ENCODE results near the gene BEST4. TPM values are rescaled to one million over a fixed set of nuclear protein-coding genes. Genes with fewer than 3 reads are reported as not detected.
A peak's percentile ranks its signal among the peaks of the same experiment; 100 is the strongest.

The BEST4 gene
- total RNA-seq, 1 donor from 2014 or later: 0.25 TPM

DNA sequence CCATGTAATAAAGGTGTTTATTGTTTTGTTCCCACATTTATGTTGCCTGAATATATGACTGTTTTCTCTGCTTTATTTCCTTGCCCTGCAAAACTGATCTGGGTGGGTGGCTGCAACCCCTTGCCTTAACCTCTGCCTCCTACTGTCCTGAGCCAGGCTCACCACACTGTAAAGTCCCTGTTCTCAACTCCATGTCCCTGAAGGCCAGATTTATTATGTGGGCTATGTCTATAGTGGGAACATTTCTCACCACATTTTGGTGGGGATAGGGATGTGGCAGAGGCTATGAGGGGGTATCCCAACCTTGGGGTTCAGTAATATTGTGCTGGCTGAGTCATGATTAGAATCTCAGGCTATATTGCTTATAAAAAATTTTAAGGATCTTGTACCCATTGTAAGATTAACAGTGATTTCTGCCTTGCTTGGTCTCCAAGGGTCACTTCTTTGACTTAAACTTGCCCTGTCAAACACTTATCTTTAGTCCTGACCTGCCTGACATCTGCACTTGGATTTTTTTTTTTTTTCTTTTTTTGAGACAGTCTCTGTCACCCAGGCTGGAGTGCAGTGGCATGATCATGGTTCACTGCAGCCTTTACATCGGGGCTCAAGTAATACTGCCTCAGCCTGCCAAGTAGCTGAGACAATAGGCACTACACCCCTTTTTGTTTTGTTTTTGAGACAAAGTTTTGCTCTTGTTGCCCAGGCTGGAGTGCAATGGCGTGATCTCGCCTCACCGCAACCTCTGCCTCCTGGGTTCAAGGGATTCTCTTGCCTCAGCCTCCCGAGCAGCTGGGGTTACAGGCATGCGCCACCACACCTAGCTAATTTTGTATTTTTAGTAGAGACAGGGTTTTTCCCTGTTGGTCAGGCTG lies 9.0 kb downstream of the BEST4 start:
- peaks cover 1% of the 10 kb centered on the region for H3K36me3 ChIP-seq (ENCODE audit: control insufficient read depth, insufficient read depth, low read length)
- TF ChIP-seq, protein P1, sequence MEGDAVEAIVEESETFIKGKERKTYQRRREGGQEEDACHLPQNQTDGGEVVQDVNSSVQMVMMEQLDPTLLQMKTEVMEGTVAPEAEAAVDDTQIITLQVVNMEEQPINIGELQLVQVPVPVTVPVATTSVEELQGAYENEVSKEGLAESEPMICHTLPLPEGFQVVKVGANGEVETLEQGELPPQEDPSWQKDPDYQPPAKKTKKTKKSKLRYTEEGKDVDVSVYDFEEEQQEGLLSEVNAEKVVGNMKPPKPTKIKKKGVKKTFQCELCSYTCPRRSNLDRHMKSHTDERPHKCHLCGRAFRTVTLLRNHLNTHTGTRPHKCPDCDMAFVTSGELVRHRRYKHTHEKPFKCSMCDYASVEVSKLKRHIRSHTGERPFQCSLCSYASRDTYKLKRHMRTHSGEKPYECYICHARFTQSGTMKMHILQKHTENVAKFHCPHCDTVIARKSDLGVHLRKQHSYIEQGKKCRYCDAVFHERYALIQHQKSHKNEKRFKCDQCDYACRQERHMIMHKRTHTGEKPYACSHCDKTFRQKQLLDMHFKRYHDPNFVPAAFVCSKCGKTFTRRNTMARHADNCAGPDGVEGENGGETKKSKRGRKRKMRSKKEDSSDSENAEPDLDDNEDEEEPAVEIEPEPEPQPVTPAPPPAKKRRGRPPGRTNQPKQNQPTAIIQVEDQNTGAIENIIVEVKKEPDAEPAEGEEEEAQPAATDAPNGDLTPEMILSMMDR (IDR thresholded peaks at IDR 0.05; ENCODE audit: insufficient read depth, low read length, poor library complexity, severe bottlenecking): no peak
- DNase-seq (ENCODE audit: low read depth): no peak
- H3K27me3 ChIP-seq (ENCODE audit: control insufficient read depth, insufficient read depth, low read length): no peaks in the 10 kb centered on the region
- H3K4me3 ChIP-seq (ENCODE audit: low read depth, low read length): no peak overlapping the region

DNA sequence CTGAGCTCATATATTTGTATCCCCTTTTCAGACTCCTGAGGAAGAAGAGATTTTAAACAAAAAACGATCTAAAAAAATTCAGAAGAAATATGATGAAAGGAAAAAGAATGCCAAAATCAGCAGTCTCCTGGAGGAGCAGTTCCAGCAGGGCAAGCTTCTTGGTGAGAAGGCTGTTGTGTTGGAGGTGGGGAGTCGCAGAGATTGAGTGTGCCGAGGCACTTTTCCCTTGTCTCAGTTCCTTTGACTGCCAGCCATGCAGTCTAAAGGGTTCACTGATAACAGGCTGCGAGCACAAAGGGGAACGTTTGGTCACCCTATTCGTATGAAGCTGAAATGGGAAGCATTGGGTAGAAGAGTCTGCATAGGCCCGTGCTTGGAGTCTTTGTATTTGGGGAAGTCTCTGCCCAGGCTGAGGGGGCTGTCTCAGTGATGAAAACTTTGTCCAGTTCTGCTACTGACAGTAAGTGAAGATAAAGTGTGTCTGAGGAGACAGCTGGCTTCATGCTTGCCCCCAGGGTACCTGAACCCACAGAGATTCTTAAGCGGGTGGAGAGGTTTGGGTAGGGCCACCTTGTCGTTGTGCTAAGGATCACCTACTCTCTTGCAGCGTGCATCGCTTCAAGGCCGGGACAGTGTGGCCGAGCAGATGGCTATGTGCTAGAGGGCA lies 9.9 kb downstream of the BEST4 start:
- Histone ChIP-seq H3K4me3 (ENCODE audit: low read depth, low read length) (no peak overlapping the region), H3K36me3 (ENCODE audit: control insufficient read depth, insufficient read depth, low read length) (peaks cover 1% of the 10 kb centered on the region), H3K27me3 (ENCODE audit: control insufficient read depth, insufficient read depth, low read length) (no peaks in the 10 kb centered on the region)

DNA sequence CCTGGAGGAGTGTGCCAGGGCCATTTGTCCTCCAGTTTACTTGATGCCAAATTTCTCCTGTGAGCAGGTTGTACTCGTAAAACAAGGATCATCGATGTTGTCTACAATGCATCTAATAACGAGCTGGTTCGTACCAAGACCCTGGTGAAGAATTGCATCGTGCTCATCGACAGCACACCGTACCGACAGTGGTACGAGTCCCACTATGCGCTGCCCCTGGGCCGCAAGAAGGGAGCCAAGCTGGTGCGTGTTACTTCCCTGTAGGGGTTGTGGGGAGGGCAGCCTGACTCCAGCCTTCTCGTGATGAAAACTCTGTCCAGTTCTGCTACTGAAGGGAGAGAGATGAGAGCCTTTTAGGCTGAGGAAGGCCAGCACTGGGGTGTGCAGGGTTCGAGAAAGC lies 10.4 kb downstream of the BEST4 start:
- TF ChIP-seq, protein P1 (IDR thresholded peaks at IDR 0.05; ENCODE audit: insufficient read depth, low read length, poor library complexity, severe bottlenecking): no peak
- Histone ChIP-seq H3K36me3 (ENCODE audit: control insufficient read depth, insufficient read depth, low read length) (peaks cover 1% of the 10 kb centered on the region), H3K4me3 (ENCODE audit: low read depth, low read length) (no peak overlapping the region)

More for the DNA sequence above, 9.9 kb downstream of the BEST4 start:
- TF ChIP-seq, protein P1 (IDR thresholded peaks at IDR 0.05; ENCODE audit: insufficient read depth, low read length, poor library complexity, severe bottlenecking): no peak
- DNase-seq (ENCODE audit: low read depth): no peak

DNA sequence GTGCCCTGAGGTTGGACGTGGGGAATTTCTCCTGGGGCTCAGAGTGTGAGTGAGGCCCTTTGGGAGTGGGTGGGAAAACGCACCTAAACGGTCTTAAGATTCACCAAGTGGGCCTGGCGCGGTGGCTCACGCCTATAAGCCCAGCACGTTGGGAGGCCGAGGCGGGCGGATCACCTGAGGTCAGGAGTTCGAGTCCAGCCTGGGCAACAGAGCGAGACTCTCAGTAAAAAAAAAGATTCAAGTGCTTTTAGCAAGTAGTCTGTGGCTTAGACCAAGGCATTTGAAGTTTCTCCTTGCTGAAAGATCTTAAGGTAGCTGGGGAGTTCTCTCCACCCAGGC lies 11.3 kb downstream of the BEST4 start:
- no peak for DNase-seq (ENCODE audit: low read depth)
- peaks cover 1% of the 10 kb centered on the region for H3K36me3 ChIP-seq (ENCODE audit: control insufficient read depth, insufficient read depth, low read length)
- H3K27me3 ChIP-seq (ENCODE audit: control insufficient read depth, insufficient read depth, low read length): no peaks in the 10 kb centered on the region
- TF ChIP-seq, protein P1 (IDR thresholded peaks at IDR 0.05; ENCODE audit: insufficient read depth, low read length, poor library complexity, severe bottlenecking): no peak
- peak overlapping the region; percentile 80 for H3K4me3 ChIP-seq (ENCODE audit: low read depth, low read length)

More for the DNA sequence above, 10.4 kb downstream of the BEST4 start:
- no peaks in the 10 kb centered on the region for H3K27me3 ChIP-seq (ENCODE audit: control insufficient read depth, insufficient read depth, low read length)
- DNase-seq (ENCODE audit: low read depth): no peak

DNA sequence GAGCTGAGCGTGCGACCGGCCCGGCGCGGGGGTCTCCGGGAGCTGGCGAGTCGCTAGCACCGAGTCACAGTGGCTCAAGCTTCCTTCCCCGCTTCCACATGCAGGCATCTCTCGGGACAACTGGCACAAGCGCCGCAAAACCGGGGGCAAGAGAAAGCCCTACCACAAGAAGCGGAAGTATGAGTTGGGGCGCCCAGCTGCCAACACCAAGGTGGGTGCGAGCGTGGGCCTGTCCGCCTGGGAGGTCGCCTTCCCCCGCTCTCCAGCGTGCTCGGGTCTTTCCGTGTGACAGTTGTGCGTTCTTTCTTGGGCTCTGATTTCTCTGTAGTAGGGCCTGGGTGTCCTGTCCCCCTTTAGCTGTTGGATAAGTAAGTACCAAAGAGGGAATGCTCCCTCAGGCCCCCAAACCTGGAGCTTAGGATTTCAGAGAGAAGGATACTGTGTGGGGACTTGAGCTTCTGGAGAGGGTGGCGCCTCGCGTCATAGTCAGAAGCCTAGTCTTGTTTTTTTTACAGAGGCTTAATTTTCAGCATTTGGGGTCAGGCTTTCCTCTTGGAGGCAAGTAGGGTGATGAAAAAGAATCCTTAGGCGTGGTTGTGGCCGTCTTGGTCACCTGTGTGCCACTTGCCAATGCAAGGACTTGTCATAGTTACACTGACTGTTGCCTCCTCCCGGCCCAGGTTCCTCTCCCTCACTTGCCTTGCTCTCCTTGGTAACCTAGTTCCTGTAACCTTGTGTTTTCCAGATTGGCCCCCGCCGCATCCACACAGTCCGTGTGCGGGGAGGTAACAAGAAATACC lies 11.8 kb downstream of the BEST4 start:
- H3K36me3 ChIP-seq (ENCODE audit: control insufficient read depth, insufficient read depth, low read length): peaks cover 1% of the 10 kb centered on the region
- no peak for DNase-seq (ENCODE audit: low read depth)
- TF ChIP-seq, protein P1 (IDR thresholded peaks at IDR 0.05; ENCODE audit: insufficient read depth, low read length, poor library complexity, severe bottlenecking): no peak
- no peaks in the 10 kb centered on the region for H3K27me3 ChIP-seq (ENCODE audit: control insufficient read depth, insufficient read depth, low read length)
- peak overlapping the region; percentile 80 for H3K4me3 ChIP-seq (ENCODE audit: low read depth, low read length)

All from kidney epithelial cell (primary cell).